ENCODE measurements around the gene CNDP2.

GRCh38 chr18:74531043-74531442, 34.9 kb downstream of the CNDP2 start:
- TF ChIP-seq EZH2 (IDR thresholded peaks at IDR 0.05) (no peak), POLR2AphosphoS5 (IDR thresholded peaks at IDR 0.05; ENCODE audit: borderline replicate concordance, low read depth, low read length) (no peak), FOXP2 (optimal IDR thresholded peaks at IDR 0.05; ENCODE audit: control extremely low read depth, extremely low read length, insufficient read depth) (no peak)

Measured in SK-N-MC (cell line).